Thymus (tissue), 11 donors: ENCODE measurements around the gene RBM19. TPM values are rescaled to one million over a fixed set of nuclear protein-coding genes. Genes with fewer than 3 reads are reported as not detected.

Source experiments
- DNase-seq, 9 donors: peaks; one replicate each; pipeline ENCODE4 v3.0.0-alpha.2; 2013; ENCODE audit warnings: low spot score in 9 of 9, low read depth in 6 of 9, missing footprints in 1 of 9
- H3K27ac ChIP-seq, 2 donors: one replicate each; pipeline ENCODE4 v1.5.1; 2013; ENCODE audit warnings: control low read depth in 1 of 2, low read depth in 1 of 2, low read length in 1 of 2, mild to moderate bottlenecking in 1 of 2, moderate library complexity in 1 of 2
- H3K27me3 ChIP-seq, 2 donors: one replicate each; pipeline ENCODE4 v1.5.1; 2013; ENCODE audit warnings: low read length in 1 of 2; ENCODE audit not compliant: control insufficient read depth in 2 of 2, insufficient read depth in 1 of 2
- H3K36me3 ChIP-seq, 2 donors: one replicate each; pipeline ENCODE4 v1.5.1; 2013; ENCODE audit warnings: low read length in 1 of 2, mild to moderate bottlenecking in 1 of 2, moderate library complexity in 1 of 2; ENCODE audit not compliant: control insufficient read depth in 2 of 2, insufficient read depth in 2 of 2
- H3K4me1 ChIP-seq, 2 donors: one replicate each; pipeline ENCODE4 v1.5.1; 2013; ENCODE audit warnings: low read length in 2 of 2; ENCODE audit not compliant: control insufficient read depth in 2 of 2, insufficient read depth in 2 of 2
- H3K4me3 ChIP-seq, 2 donors: one replicate each; pipeline ENCODE4 v1.5.1; 2013; ENCODE audit warnings: low read length in 2 of 2, control low read depth in 1 of 2, mild to moderate bottlenecking in 1 of 2
- H3K9me3 ChIP-seq, 2 donors: one replicate each; pipeline ENCODE4 v1.5.1; 2013; ENCODE audit warnings: low read length in 1 of 2, mild to moderate bottlenecking in 1 of 2; ENCODE audit not compliant: control insufficient read depth in 2 of 2, insufficient read depth in 1 of 2
- WGBS: extraction: QIAGEN DNeasy Blood & Tissue Kit; methylation state at CpG from one replicate; pipeline ENCODE4 v1.1.7; 2013; 5-methylcytosine and 5-hydroxymethylcytosine counted together
- polyA plus RNA-seq: library from polyadenylated mRNA; stranded (reverse); fragments of 200-250 nt; gene quantifications from one replicate; pipeline ENCODE4 v1.2.3, GENCODE V29; 2013
- total RNA-seq: library from RNA; stranded (reverse); fragments of 120-200 nt; gene quantifications from one replicate; pipeline ENCODE4 v1.2.4, GENCODE V29; 2013
- donor health status: healthy.

The RBM19 gene
- total and polyA plus RNA-seq, 2 donors, result 16.0 to 24.2 TPM

- Histone ChIP-seq H3K9me3 (no peaks in the 10 kb centered on the region), H3K4me1 (no peaks in the 10 kb centered on the region), H3K27ac (no peak overlapping the region), H3K4me3 (no peak overlapping the region), H3K36me3 (peaks cover 0 to 10% of the 10 kb centered on the region in 2 donors), H3K27me3 (no peaks in the 10 kb centered on the region)
- no peak for DNase-seq
- WGBS, result 97% methylated on average over 2 of the region's 2 CpGs
These were observed 90.0 kb downstream of the RBM19 start for GRCh38 chr12:113876160-113876559.

GRCh38 chr12:113875691-113876090 is 90.4 kb downstream of the RBM19 start:
- Histone ChIP-seq H3K27me3 (no peaks in the 10 kb centered on the region), H3K4me3 (no peak overlapping the region), H3K4me1 (no peaks in the 10 kb centered on the region), H3K9me3 (no peaks in the 10 kb centered on the region), H3K27ac (no peak overlapping the region), H3K36me3 (peaks cover 0 to 10% of the 10 kb centered on the region in 2 donors)
- no peak for DNase-seq
- 94% methylated on average over 10 of the region's 10 CpGs for WGBS

- no peak for DNase-seq
- Histone ChIP-seq H3K4me3 (no peak overlapping the region), H3K27me3 (no peaks in the 10 kb centered on the region), H3K27ac (no peak overlapping the region), H3K4me1 (no peaks in the 10 kb centered on the region), H3K9me3 (no peaks in the 10 kb centered on the region), H3K36me3 (peaks cover 0 to 10% of the 10 kb centered on the region in 2 donors)
- 96% methylated on average over 18 of the region's 18 CpGs for WGBS
These were observed 91.0 kb downstream of the RBM19 start for GRCh38 chr12:113874999-113875561.

GRCh38 chr12:113874326-113874725 is 91.8 kb downstream of the RBM19 start:
- H3K4me3 ChIP-seq, result no peak overlapping the region
- peaks cover 0 to 10% of the 10 kb centered on the region in 2 donors for H3K36me3 ChIP-seq
- no peaks in the 10 kb centered on the region for H3K4me1 ChIP-seq
- no peak for DNase-seq
- 99% methylated on average over 11 of the region's 11 CpGs for WGBS
- H3K27me3 ChIP-seq, result no peaks in the 10 kb centered on the region
- H3K9me3 ChIP-seq, result no peaks in the 10 kb centered on the region
- H3K27ac ChIP-seq, result no peak overlapping the region

- Histone ChIP-seq H3K9me3 (no peaks in the 10 kb centered on the region), H3K4me1 (no peaks in the 10 kb centered on the region), H3K4me3 (no peak overlapping the region), H3K27ac (no peak overlapping the region), H3K27me3 (no peaks in the 10 kb centered on the region), H3K36me3 (peaks cover 0 to 8% of the 10 kb centered on the region in 2 donors)
- no peak for DNase-seq
- 96% methylated on average over 8 of the region's 8 CpGs for WGBS
These were observed 92.4 kb downstream of the RBM19 start for GRCh38 chr12:113873740-113874139.

- Histone ChIP-seq H3K9me3 (no peaks in the 10 kb centered on the region), H3K4me1 (no peaks in the 10 kb centered on the region), H3K4me3 (no peak overlapping the region), H3K27me3 (no peaks in the 10 kb centered on the region), H3K27ac (no peak overlapping the region), H3K36me3 (peaks cover 0 to 4% of the 10 kb centered on the region in 2 donors)
- WGBS, result 95% methylated on average over 2 of the region's 2 CpGs
- DNase-seq, result no peak
These were observed 95.2 kb downstream of the RBM19 start for GRCh38 chr12:113870890-113871289.

- Histone ChIP-seq H3K27ac (no peak overlapping the region), H3K4me3 (no peak overlapping the region), H3K27me3 (no peaks in the 10 kb centered on the region), H3K4me1 (no peaks in the 10 kb centered on the region), H3K36me3 (peaks cover 0 to 3% of the 10 kb centered on the region in 2 donors), H3K9me3 (no peaks in the 10 kb centered on the region)
- DNase-seq, result no peak
- WGBS, result 96% methylated on average over 8 of the region's 8 CpGs
These were observed 96.1 kb downstream of the RBM19 start for GRCh38 chr12:113870035-113870434.

GRCh38 chr12:113868365-113868764 is 97.8 kb downstream of the RBM19 start:
- Histone ChIP-seq H3K9me3 (no peaks in the 10 kb centered on the region), H3K4me1 (peaks cover 0 to under 1% of the 10 kb centered on the region in 2 donors), H3K4me3 (no peak overlapping the region), H3K36me3 (no peaks in the 10 kb centered on the region), H3K27me3 (no peaks in the 10 kb centered on the region), H3K27ac (no peak overlapping the region)
- 97% methylated on average over 3 of the region's 3 CpGs for WGBS
- DNase-seq, result no peak

- Histone ChIP-seq H3K27me3 (no peaks in the 10 kb centered on the region), H3K36me3 (no peaks in the 10 kb centered on the region), H3K27ac (no peak overlapping the region), H3K4me1 (peaks cover 0 to 6% of the 10 kb centered on the region in 2 donors), H3K4me3 (no peak overlapping the region), H3K9me3 (no peaks in the 10 kb centered on the region)
- 97% methylated on average over 6 of the region's 6 CpGs for WGBS
- no peak for DNase-seq
These were observed 98.9 kb downstream of the RBM19 start for GRCh38 chr12:113867258-113867657.
